CD4-positive, alpha-beta T cell (primary cell): Measurements from ENCODE around the gene UVSSA. TPM values are rescaled to one million over a fixed set of nuclear protein-coding genes. Genes with fewer than 3 reads are reported as not detected.

ENCODE experiments used
- ATAC-seq: fragments of 200-7000 bp; cut with Tn5 transposase; one replicate; pipeline ENCODE4 v1.10.0; 2022; ENCODE audit warnings: mild to moderate bottlenecking; ENCODE audit not compliant: poor library complexity
- CTCF ChIA-PET: fragments of 350-600 bp; sonication (Branson Sonifier 250); formaldehyde crosslinking; loops from one replicate; lab custom pipeline; 2021; ENCODE audit warnings: antibody characterized with exemption, inconsistent platforms; lab: Charles Lee
- POLR2A ChIA-PET: fragments of 350-600 bp; sonication (Branson Sonifier 250); formaldehyde crosslinking; loops from one replicate; lab custom pipeline; 2021; ENCODE audit warnings: antibody characterized with exemption, inconsistent platforms; lab: Charles Lee
- DNase-seq, 14 experiments: peaks; one replicate each; pipeline ENCODE4 v3.0.0-alpha.2; 2013 to 2020; ENCODE audit warnings: mixed read lengths in 2 of 14
- H3K27ac ChIP-seq, 2 donors: one replicate each; pipeline versions ENCODE4 v1.5.1 to v1.7.0; 2013; ENCODE audit warnings: low read length in 2 of 2, low read depth in 1 of 2, mild to moderate bottlenecking in 1 of 2
- H3K27me3 ChIP-seq, 2 experiments: 1 replicate in 1 of 2; 2 replicates in 1 of 2; pipeline versions ENCODE4 v1.6.1 to v1.7.0; 2013; ENCODE audit warnings: low read length in 2 of 2, control low read depth in 1 of 2, mild to moderate bottlenecking in 1 of 2, moderate library complexity in 1 of 2; ENCODE audit not compliant: insufficient read depth in 2 of 2, control insufficient read depth in 1 of 2
- H3K36me3 ChIP-seq: one replicate; pipeline ENCODE4 v1.6.1; 2013; ENCODE audit warnings: low read length, control low read depth; ENCODE audit not compliant: insufficient read depth
- H3K4me1 ChIP-seq: one replicate; pipeline ENCODE4 v1.6.1; 2013; ENCODE audit warnings: low read length, control low read depth; ENCODE audit not compliant: insufficient read depth
- H3K4me3 ChIP-seq: one replicate; pipeline ENCODE4 v1.5.1; 2013; ENCODE audit warnings: mild to moderate bottlenecking, low read length, moderate library complexity
- H3K9me3 ChIP-seq, 2 experiments: 1 replicate in 1 of 2; 2 replicates in 1 of 2; pipeline versions ENCODE4 v1.6.1 to v1.7.0; 2013; ENCODE audit warnings: low read length in 2 of 2, mild to moderate bottlenecking in 2 of 2, control low read depth in 1 of 2, moderate library complexity in 1 of 2; ENCODE audit not compliant: control insufficient read depth in 1 of 2, insufficient read depth in 1 of 2
- H3K27ac Mint-ChIP-seq: one replicate; pipeline ENCODE4 v1.8.0; 2020; ENCODE audit warnings: mixed read lengths
- H3K27me3 Mint-ChIP-seq: one replicate; pipeline ENCODE4 v1.8.0; 2021; ENCODE audit warnings: mixed read lengths
- H3K36me3 Mint-ChIP-seq: one replicate; pipeline ENCODE4 v1.8.0; 2021; ENCODE audit warnings: low read depth, mixed read lengths
- H3K4me1 Mint-ChIP-seq: one replicate; pipeline ENCODE4 v1.8.0; 2021; ENCODE audit warnings: low read depth, mixed read lengths
- H3K4me3 Mint-ChIP-seq: one replicate; pipeline ENCODE4 v1.8.0; 2020; ENCODE audit warnings: mild to moderate bottlenecking, mixed read lengths
- H3K9me3 Mint-ChIP-seq: one replicate; pipeline ENCODE4 v1.8.0; 2020; ENCODE audit warnings: mixed read lengths
- CTCF ChIP-seq: fragments of 200-600 bp; IDR thresholded peaks from one replicate; pipeline ENCODE4 v1.8.0; 2022; ENCODE audit warnings: antibody characterized with exemption, mild to moderate bottlenecking
- intact Hi-C, 2 experiments: fragments of 100-400 bp; cut with DNase I in 1 of 2; cut with micrococcal nuclease in 1 of 2; formaldehyde crosslinking; loops; one replicate each; pipeline versions ENCODE4 v1.15.1 to v1.9.0; 2023 to 2025; cut with DNase I, micrococcal nuclease
- total RNA-seq, 174 experiments: library from RNA in 2 of 174; stranded (reverse) in 2 of 174; gene quantifications; one replicate each; pipeline ENCODE4 v1.2.3 and lab custom pipeline; 2021 to 2026

UVSSA gene
- total RNA-seq, 2 experiments from 2014 or later, result 31.1 to 33.1 TPM

- no peak for ATAC-seq
- ChIA-PET CTCF (no interaction called here), POLR2A (no interaction called here)
- Mint-ChIP-seq H3K9me3 (no peaks in the 10 kb centered on the region), H3K27ac (no peak overlapping the region), H3K4me3 (no peak overlapping the region), H3K36me3 (peaks cover 9% of the 10 kb centered on the region), H3K4me1 (no peaks in the 10 kb centered on the region), H3K27me3 (no peaks in the 10 kb centered on the region)
- DNase-seq, result no peak
- Histone ChIP-seq H3K27ac (no peak overlapping the region), H3K27me3 (no peaks in the 10 kb centered on the region), H3K4me1 (no peaks in the 10 kb centered on the region), H3K36me3 (peaks cover 16% of the 10 kb centered on the region), H3K4me3 (no peak overlapping the region), H3K9me3 (peaks cover 0 to under 1% of the 10 kb centered on the region in 2 experiments)
- intact Hi-C loops, result no loop called here
- TF ChIP-seq CTCF, result no peak
These were observed 32.9 kb downstream of the UVSSA start for GRCh38 chr4:1379801-1380331.

GRCh38 chr4:1380368-1381151 is 33.6 kb downstream of the UVSSA start:
- Mint-ChIP-seq H3K27me3 (no peaks in the 10 kb centered on the region), H3K4me3 (no peak overlapping the region), H3K36me3 (peaks cover 9% of the 10 kb centered on the region), H3K9me3 (no peaks in the 10 kb centered on the region), H3K4me1 (no peaks in the 10 kb centered on the region), H3K27ac (no peak overlapping the region)
- Histone ChIP-seq H3K27me3 (no peaks in the 10 kb centered on the region), H3K9me3 (peaks cover 0 to 8% of the 10 kb centered on the region in 2 experiments), H3K27ac (no peak overlapping the region), H3K4me1 (no peaks in the 10 kb centered on the region), H3K4me3 (no peak overlapping the region), H3K36me3 (peaks cover 17% of the 10 kb centered on the region)
- ATAC-seq (no peak), DNase-seq (no peak)
- ChIA-PET POLR2A (no interaction called here), CTCF (no interaction called here)
- intact Hi-C loops, result no loop called here
- no peak for TF ChIP-seq CTCF

GRCh38 chr4:1381181-1381621 is 34.2 kb downstream of the UVSSA start:
- no peak for DNase-seq
- no peak overlapping the region for H3K4me3 ChIP-seq
- peaks cover 17% of the 10 kb centered on the region for H3K36me3 ChIP-seq
- intact Hi-C loops, result no loop called here
- ATAC-seq, result no peak
- no peak overlapping the region for H3K27ac ChIP-seq
- H3K9me3 Mint-ChIP-seq, result no peaks in the 10 kb centered on the region
- H3K27me3 Mint-ChIP-seq, result no peaks in the 10 kb centered on the region
- CTCF ChIA-PET, result no interaction called here
- no peak overlapping the region for H3K27ac Mint-ChIP-seq
- H3K4me3 Mint-ChIP-seq, result no peak overlapping the region
- peaks cover 15% of the 10 kb centered on the region for H3K36me3 Mint-ChIP-seq
- peaks cover 0 to 13% of the 10 kb centered on the region in 2 experiments for H3K9me3 ChIP-seq
- TF ChIP-seq CTCF, result no peak
- H3K4me1 ChIP-seq, result no peaks in the 10 kb centered on the region
- no peaks in the 10 kb centered on the region for H3K27me3 ChIP-seq
- H3K4me1 Mint-ChIP-seq, result no peaks in the 10 kb centered on the region
- POLR2A ChIA-PET, result no interaction called here
